Activated CD8-positive, alpha-beta memory T cell treated with anti-CD3 and anti-CD28 coated beads, Interleukin-2, amount 50 U/mL, for 1 hour (primary cell): ENCODE results near the gene MAPK8IP1.

Experiments used
- DNase-seq: peaks from one replicate; pipeline ENCODE4 v3.0.0-alpha.2; 2020; ENCODE audit errors: extremely low read depth

MAPK8IP1 gene

DNA sequence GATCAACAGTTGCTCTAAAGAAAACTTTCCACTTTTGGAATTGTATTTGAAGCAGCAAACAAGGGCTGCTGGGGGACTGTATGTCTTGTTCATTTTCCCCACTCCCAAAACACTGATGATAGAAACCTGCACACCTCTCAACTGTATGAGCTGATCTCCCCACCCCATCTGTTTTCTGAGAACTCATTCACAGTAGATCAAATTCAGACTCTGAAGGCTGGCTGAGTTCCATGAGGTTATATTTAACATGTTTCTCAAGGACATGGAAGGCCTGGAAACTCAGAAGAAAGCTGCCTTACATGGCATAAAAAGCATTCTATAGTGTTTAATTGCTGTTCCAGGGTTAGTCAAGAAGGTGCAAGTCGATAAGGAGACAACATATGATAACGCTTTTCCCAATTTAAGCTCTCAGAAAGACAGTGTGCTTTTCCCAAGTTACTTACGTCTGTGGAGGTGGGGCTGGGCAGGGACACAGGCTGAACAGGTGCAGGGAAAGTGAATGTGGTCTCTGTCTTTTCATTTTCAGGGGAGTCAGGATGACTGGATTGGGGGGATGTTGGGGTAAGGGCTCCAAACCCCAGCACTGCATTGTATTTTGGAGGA, 60.0 kb downstream of the MAPK8IP1 start:
- no peak for DNase-seq

GRCh38 chr11:45947885-45948284, 62.4 kb downstream of the MAPK8IP1 start:
- DNase-seq = no peak

GRCh38 chr11:45948356-45948755, 62.9 kb downstream of the MAPK8IP1 start:
- DNase-seq = no peak

DNA sequence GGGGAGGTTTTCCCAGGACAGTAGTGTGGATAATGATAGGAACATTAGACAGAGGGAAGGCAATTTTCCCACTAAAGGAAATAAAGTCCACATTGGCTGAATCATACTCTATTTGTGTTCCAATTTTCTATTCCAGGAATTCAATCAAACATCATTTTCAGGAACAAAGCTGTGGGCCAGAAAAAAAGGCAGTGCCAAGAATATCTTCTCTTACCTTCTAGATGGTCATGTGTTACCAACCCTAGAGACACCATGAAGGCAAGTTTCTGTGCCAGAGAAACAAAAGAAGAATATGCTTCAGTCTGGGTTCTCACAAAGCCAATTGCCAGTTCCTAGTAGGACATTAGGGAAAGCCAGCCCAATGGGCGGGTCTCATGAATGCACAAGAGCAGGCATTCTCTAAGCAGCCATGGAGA, 64.5 kb downstream of the MAPK8IP1 start:
- DNase-seq = no peak
